GM21526 (cell line): ENCODE data around the gene RPRD2.
A peak's percentile ranks its signal among the peaks of the same experiment; 100 is the strongest.
"Not testable (repeated sequence)": the region's sequence is repeated elsewhere in the genome, so short reads cannot be mapped to it uniquely, and the experiment has no call there.

Source experiments
- ATAC-seq: cut with Tn5 transposase; IDR thresholded peaks from one replicate; pipeline ENCODE4 v1.9.1; 2021; ENCODE audit warnings: moderate library complexity; ENCODE audit not compliant: unreplicated experiment, low FRiP score

Gene RPRD2

GRCh38 chr1:150363426-150364230 is at the start of gene RPRD2:
TSS of gene RPRD2 (plus strand) at chr1:150364147. CDS start at chr1:150364715, 568 bp downstream.
- ATAC-seq, result peak; percentile 72

- not testable (repeated sequence) for ATAC-seq
These were observed 49.3 kb upstream of the RPRD2 start for GRCh38 chr1:150314691-150315090.

GRCh38 chr1:150320667-150320978 is 43.3 kb upstream of the RPRD2 start:
- no peak for ATAC-seq

- no peak for ATAC-seq
These were observed 42.2 kb upstream of the RPRD2 start for GRCh38 chr1:150321826-150322166.

- ATAC-seq, result no peak
These were observed 41.6 kb upstream of the RPRD2 start for GRCh38 chr1:150322310-150322709.

- no peak for ATAC-seq
These were observed 31.2 kb upstream of the RPRD2 start for GRCh38 chr1:150332651-150333290.

- no peak for ATAC-seq
These were observed 17.6 kb upstream of the RPRD2 start for GRCh38 chr1:150346316-150346715.

- ATAC-seq, result no peak
These were observed 11.1 kb upstream of the RPRD2 start for GRCh38 chr1:150352866-150353265.

- ATAC-seq, result no peak
These were observed 1.1 kb upstream of the RPRD2 start for GRCh38 chr1:150362721-150363425.

GRCh38 chr1:150364231-150365003 is 470 bp downstream of the RPRD2 start:
- ATAC-seq, result peak; percentile 15

GRCh38 chr1:150365941-150366340 is 2.0 kb downstream of the RPRD2 start:
- ATAC-seq, result no peak

- ATAC-seq, result no peak
These were observed 2.7 kb downstream of the RPRD2 start for GRCh38 chr1:150366416-150367296.

GRCh38 chr1:150371110-150371509 is 7.2 kb downstream of the RPRD2 start:
- ATAC-seq, result no peak

GRCh38 chr1:150372580-150372979 is 8.6 kb downstream of the RPRD2 start:
- ATAC-seq, result no peak

GRCh38 chr1:150376110-150376509 is 12.2 kb downstream of the RPRD2 start:
- no peak for ATAC-seq

GRCh38 chr1:150383631-150384324 is 19.8 kb downstream of the RPRD2 start:
- ATAC-seq, result no peak

- ATAC-seq, result no peak
These were observed 21.8 kb downstream of the RPRD2 start for GRCh38 chr1:150385537-150386445.

- ATAC-seq, result no peak
These were observed 22.6 kb downstream of the RPRD2 start for GRCh38 chr1:150386592-150386991.
